ENCODE data around the gene ALDH8A1.
"Not testable (repeated sequence)": the region's sequence is repeated elsewhere in the genome, so short reads cannot be mapped to it uniquely, and the experiment has no call there.

GRCh38 chr6:134898166-134898565 is 51.7 kb downstream of the ALDH8A1 start:
- not testable (repeated sequence) for TF ChIP-seq POLR2A (IDR thresholded peaks at IDR 0.05; ENCODE audit: low read length); GATA1 (IDR thresholded peaks at IDR 0.05; ENCODE audit: low read depth, low read length)

All from erythroblast (primary cell).